Raji (cell line): ENCODE data around the gene CAPZB.

ENCODE experiments used
- POLR2A ChIP-seq: IDR thresholded peaks from 2 replicates; pipeline ENCODE4 v1.6.1; 2011; ENCODE audit warnings: low read depth, low read length, control low read depth; ENCODE audit not compliant: insufficient read depth

The CAPZB gene

GRCh38 chr1:19445417-19446342 is 39.7 kb downstream of the CAPZB start:
- no peak for TF ChIP-seq POLR2A

GRCh38 chr1:19444296-19445021 is 40.9 kb downstream of the CAPZB start:
- TF ChIP-seq POLR2A: no peak

- TF ChIP-seq POLR2A: no peak
Observed at GRCh38 chr1:19443326-19443725, 42.0 kb downstream of the CAPZB start.

- no peak for TF ChIP-seq POLR2A
Observed at GRCh38 chr1:19442154-19443096, 42.9 kb downstream of the CAPZB start.

GRCh38 chr1:19441048-19441780 is 44.1 kb downstream of the CAPZB start:
- no peak for TF ChIP-seq POLR2A

GRCh38 chr1:19439464-19440171 is 45.7 kb downstream of the CAPZB start:
- no peak for TF ChIP-seq POLR2A

GRCh38 chr1:19438516-19439195 is 46.7 kb downstream of the CAPZB start:
- no peak for TF ChIP-seq POLR2A

GRCh38 chr1:19437891-19438294 is 47.4 kb downstream of the CAPZB start:
- no peak for TF ChIP-seq POLR2A

- TF ChIP-seq POLR2A: no peak
Observed at GRCh38 chr1:19436716-19437476, 48.4 kb downstream of the CAPZB start.

GRCh38 chr1:19435851-19436455 is 49.4 kb downstream of the CAPZB start:
- TF ChIP-seq POLR2A: no peak

GRCh38 chr1:19435181-19435580 is 50.2 kb downstream of the CAPZB start:
- TF ChIP-seq POLR2A: no peak

- TF ChIP-seq POLR2A: no peak
Observed at GRCh38 chr1:19433719-19433998, 51.7 kb downstream of the CAPZB start.
